Muscle of arm (tissue), 12 donors: ENCODE measurements around the gene PRC1. TPM values are rescaled to one million over a fixed set of nuclear protein-coding genes. Genes with fewer than 3 reads are reported as not detected.

Experiments used
- DNase-seq: peaks from one replicate; pipeline ENCODE4 v3.0.0-alpha.2; 2013
- polyA plus RNA-seq, 12 donors: library from polyadenylated mRNA; unstranded; fragments of 120-200 nt; gene quantifications; one replicate each; pipeline ENCODE4 v1.2.1, GENCODE V29; 2013; ENCODE audit not compliant: insufficient read length in 12 of 12

The PRC1 gene
- polyA plus RNA-seq, 12 donors, result 28.7 to 93.6 (median 44.7) TPM; not detected in 1

DNA sequence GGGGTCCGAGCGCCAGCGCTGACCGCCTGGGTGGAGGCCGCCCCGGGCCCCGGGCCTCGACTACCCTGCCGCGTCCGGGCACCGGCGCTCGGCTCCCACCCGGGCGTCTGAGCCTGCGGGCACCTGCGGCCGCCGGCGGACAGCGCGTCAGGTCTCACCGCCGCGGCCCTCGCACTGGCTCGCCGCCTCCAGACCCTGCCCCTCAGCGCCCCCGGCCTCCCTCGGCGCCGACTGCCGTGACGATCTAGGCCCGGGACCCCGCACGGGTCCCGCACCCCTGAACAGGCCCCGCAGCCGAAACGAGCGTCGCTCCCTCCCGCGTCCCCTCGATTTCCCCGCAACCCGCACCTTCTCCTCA, 297 bp downstream of the PRC1 start:
- DNase-seq, result no peak

GRCh38 chr15:90991587-90992285, 2.6 kb downstream of the PRC1 start:
- DNase-seq, result no peak

DNA sequence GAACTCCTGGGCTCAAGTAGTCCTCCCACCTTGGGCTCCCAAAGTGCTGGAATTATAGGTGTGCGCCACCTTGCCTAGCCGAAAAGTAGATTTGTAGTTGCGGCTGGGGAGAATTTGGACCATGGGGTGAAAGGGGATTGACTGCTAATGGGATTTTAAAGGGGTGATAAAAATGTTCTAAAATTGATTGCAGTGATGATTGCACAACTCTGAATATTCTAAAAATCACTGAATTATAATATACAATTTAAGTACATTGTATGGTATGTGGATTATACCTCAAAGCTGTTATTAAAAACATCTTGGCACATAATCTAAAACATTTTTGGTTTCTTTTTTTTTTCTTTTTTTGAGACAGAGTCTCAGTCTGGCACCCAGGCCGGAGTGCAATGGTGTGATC, 3.9 kb downstream of the PRC1 start:
- no peak for DNase-seq

DNA sequence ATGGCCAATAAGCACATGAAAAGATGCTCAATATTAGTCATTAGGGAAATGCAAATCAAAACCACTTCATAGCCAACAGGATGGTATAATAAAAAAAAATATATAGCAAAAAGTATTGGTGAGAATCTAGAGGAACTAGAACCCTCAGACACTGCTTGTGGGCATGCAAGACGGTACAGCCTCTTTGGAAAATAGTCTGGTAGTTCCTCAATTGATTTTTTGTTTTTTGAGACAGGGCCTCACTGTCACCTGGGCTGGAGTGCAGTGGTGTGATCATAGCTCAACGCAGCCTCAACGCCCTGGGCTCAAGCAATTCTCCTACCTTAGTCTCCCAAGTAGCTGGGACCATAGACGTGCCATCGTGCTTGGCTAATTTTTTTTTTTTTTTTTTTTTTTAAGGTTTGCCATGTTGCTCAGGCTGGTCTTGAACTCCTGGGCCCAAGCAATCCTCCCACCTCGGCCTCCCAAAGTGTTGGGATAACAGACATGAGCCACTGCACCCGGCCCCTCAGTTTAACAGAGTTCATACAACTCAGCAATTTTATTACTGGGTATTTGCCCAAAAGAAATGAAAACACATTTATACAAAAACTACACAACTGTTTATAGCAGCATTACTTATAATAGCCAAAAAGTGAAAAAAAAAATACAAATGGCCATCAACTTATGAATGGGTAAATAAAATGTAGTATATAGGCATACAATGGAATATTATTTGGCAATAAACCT, 5.1 kb downstream of the PRC1 start:
- DNase-seq, result no peak

- DNase-seq, result no peak
Measured at GRCh38 chr15:90988296-90988695, 6.0 kb downstream of the PRC1 start.

DNA sequence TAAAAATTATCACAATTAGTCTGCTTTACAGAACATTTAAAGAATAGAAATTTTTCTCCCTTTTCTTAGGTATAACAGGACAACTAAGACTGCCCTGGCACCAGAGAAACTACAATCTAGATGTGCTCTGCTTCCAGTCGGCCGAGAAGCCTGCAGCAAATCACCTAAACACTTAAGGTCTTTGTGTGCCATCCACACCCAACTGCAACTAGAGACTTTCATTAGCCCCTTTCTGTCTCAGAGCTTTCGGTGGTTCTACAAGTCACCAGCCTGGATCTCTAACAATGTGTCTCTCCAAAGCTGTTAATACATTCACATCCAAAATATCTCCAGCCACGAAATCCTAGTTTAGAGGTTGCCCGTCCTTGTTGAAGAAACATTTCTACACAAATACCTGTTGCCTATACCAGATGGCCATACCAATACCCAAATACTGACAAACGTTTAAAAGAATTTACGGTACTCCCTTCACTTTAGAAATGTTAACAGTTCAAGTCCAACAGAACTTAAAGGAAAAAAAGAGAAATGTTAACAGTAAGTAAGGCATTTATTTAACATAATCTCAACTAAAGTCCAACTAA, 6.7 kb downstream of the PRC1 start:
- DNase-seq, result no peak

- no peak for DNase-seq
Measured at GRCh38 chr15:90986790-90987507, 7.4 kb downstream of the PRC1 start.

DNA sequence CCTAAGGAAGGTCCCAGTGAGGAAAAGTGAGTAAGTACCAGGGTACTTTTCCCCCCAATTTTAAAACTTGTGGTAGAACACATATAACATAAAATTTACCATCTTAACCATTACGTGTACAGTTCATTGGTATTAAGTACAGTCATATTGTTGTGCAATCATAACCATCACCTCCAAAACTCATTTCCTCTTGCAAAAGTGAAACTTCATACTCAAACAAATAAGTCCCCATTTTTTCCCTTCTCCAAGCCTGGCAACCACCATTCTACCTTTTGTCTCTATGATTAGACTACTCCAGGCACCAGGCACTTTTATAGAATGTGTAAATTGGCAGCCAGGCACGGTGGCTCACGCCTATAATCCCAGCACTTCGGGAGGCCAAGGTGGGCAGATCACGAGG, 12.2 kb downstream of the PRC1 start:
- DNase-seq, result no peak

- DNase-seq, result no peak
Measured at GRCh38 chr15:90981681-90982080, 12.7 kb downstream of the PRC1 start.

- DNase-seq, result no peak
Measured at GRCh38 chr15:90979582-90979981, 14.8 kb downstream of the PRC1 start.

DNA sequence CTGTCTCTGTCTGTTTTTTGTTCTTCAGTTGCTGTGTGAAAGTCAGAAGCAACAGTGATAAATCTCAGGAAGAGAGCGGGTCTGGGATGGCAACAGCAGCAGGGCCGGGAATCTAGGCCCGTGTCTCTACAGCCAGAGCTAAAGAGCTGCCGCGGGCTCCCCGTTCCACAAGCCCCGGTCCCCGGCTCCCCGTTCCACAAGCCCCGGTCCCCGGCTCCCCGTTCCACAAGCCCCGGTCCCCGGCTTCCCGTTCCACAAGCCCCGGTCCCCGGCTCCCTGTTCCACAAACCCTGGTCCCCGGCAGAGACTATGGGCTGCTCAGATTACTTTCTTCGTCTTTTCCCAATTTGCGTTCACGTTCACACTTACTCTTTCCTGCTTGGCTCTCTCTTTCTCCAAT, 20.1 kb downstream of the PRC1 start:
- DNase-seq, result no peak

- no peak for DNase-seq
Measured at GRCh38 chr15:90972133-90972532, 22.2 kb downstream of the PRC1 start.

- no peak for DNase-seq
Measured at GRCh38 chr15:90970274-90970673, 24.1 kb downstream of the PRC1 start.

GRCh38 chr15:90968434-90968833, 25.9 kb downstream of the PRC1 start:
- no peak for DNase-seq

GRCh38 chr15:90967206-90967605, 27.1 kb downstream of the PRC1 start:
- no peak for DNase-seq

DNA sequence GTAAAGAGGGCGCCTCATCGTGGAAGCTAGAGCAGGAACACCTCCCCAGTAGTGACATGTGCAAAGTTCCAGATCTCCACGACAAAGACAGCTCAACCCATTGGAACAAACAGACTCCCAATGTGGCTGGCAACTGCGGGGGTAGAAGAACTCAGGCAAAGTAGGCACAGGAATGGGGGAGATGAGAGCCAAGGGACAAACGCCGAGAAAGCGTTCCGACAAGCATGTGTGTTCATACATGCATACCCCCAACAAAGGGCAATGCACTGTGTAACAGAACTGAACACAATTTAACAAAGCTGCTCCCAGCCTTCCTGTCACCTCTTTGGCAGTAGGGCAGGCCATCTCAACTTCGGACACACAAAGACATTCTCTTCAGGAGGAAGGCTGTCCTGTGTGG, 28.1 kb downstream of the PRC1 start:
- no peak for DNase-seq

GRCh38 chr15:90962021-90962420, 32.3 kb downstream of the PRC1 start:
- DNase-seq, result no peak

- no peak for DNase-seq
Measured at GRCh38 chr15:90960298-90961091, 33.8 kb downstream of the PRC1 start.

DNA sequence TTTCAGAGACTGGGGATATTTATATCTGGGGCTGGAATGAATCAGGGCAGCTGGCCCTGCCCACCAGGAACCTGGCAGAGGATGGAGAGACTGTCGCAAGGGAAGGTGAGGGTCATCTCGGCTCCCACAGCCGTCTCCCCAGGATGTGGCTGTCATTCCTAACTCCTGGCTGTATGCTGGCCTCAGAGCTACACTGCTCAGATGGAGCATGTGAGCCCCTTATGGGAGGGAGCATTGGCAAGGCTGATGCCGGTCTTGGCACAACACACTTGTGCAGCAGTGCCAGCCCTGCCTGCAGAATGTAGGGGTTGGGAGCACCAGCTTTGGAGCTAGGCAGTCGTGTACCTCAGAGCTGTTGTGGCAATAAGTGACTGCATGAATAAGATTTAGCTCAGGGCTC, 34.4 kb downstream of the PRC1 start:
- peak; percentile 51 for DNase-seq

GRCh38 chr15:90959028-90959595, 35.2 kb downstream of the PRC1 start:
- no peak for DNase-seq

DNA sequence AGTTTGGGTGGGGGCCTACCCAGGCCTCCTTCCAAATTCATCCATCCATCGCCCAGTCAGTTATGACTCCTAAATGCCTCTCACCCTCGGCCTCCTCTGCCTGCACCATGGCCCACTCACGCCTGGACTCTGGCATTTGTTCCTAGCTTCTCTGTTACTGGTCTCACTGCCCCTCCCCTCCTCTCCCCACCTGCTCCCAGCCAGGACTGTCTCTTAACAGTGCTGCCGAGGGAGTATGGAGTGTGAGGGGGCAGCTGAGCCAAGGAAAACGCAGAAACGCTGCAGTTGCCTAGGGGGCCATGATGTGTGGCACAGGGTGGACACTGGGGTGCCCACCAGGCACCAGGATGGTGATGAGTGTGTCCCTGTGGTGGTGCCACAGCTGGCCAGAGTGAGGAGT, 36.5 kb downstream of the PRC1 start:
- DNase-seq, result no peak
